Stimulated activated CD4-positive, alpha-beta T cell treated with anti-CD3 and anti-CD28 coated beads, Interleukin-15, amount 100 ng/mL, for 24 hours (primary cell): ENCODE data around the gene AFF3.
A peak's percentile ranks its signal among the peaks of the same experiment; 100 is the strongest.
"Not testable (repeated sequence)": the region's sequence is repeated elsewhere in the genome, so short reads cannot be mapped to it uniquely, and the experiment has no call there.

Experiments
- DNase-seq: peaks from one replicate; pipeline ENCODE4 v3.0.0-alpha.2; 2020

The AFF3 gene

GRCh38 chr2:100104718-100105677, 37.4 kb downstream of the AFF3 start:
- peak; percentile 30 for DNase-seq

GRCh38 chr2:100104265-100104664, 38.1 kb downstream of the AFF3 start:
- peak; percentile 17 for DNase-seq

GRCh38 chr2:100103527-100104252, 38.7 kb downstream of the AFF3 start:
- not testable (repeated sequence) for DNase-seq

- DNase-seq = not testable (repeated sequence)
Observed at GRCh38 chr2:100102466-100103180, 39.8 kb downstream of the AFF3 start.

GRCh38 chr2:100098855-100099254, 43.5 kb downstream of the AFF3 start:
- not testable (repeated sequence) for DNase-seq

GRCh38 chr2:100097611-100098294, 44.6 kb downstream of the AFF3 start:
- not testable (repeated sequence) for DNase-seq

GRCh38 chr2:100095845-100096244, 46.5 kb downstream of the AFF3 start:
- DNase-seq = not testable (repeated sequence)

GRCh38 chr2:100091807-100092206, 50.6 kb downstream of the AFF3 start:
- not testable (repeated sequence) for DNase-seq

GRCh38 chr2:100085744-100086143, 56.6 kb downstream of the AFF3 start:
- DNase-seq = not testable (repeated sequence)

- not testable (repeated sequence) for DNase-seq
Observed at GRCh38 chr2:100083421-100084216, 58.8 kb downstream of the AFF3 start.

- DNase-seq = not testable (repeated sequence)
Observed at GRCh38 chr2:100082302-100082978, 60.0 kb downstream of the AFF3 start.

- DNase-seq = no peak
Observed at GRCh38 chr2:100077935-100078334, 64.5 kb downstream of the AFF3 start.

- no peak for DNase-seq
Observed at GRCh38 chr2:100077456-100077855, 64.9 kb downstream of the AFF3 start.

GRCh38 chr2:100075532-100075931, 66.9 kb downstream of the AFF3 start:
- DNase-seq = no peak

- DNase-seq = no peak
Observed at GRCh38 chr2:100073110-100073509, 69.3 kb downstream of the AFF3 start.

- no peak for DNase-seq
Observed at GRCh38 chr2:100072503-100072902, 69.9 kb downstream of the AFF3 start.

GRCh38 chr2:100071335-100072043, 70.9 kb downstream of the AFF3 start:
- DNase-seq = no peak

GRCh38 chr2:100070078-100070477, 72.3 kb downstream of the AFF3 start:
- DNase-seq = no peak

GRCh38 chr2:100068395-100068794, 74.0 kb downstream of the AFF3 start:
- DNase-seq = no peak

- DNase-seq = no peak
Observed at GRCh38 chr2:100067784-100068183, 74.6 kb downstream of the AFF3 start.
